ENCODE data around the gene ISYNA1.

GRCh38 chr19:18422530-18423191 is 15.3 kb downstream of the ISYNA1 start:
- no peak for TF ChIP-seq SP1 (IDR thresholded peaks at IDR 0.05)
- TF ChIP-seq SUZ12 (IDR thresholded peaks at IDR 0.05) = no peak
